GM18858 (cell line): ENCODE results near the gene ANKRD6.
"Not testable (repeated sequence)": the region's sequence is repeated elsewhere in the genome, so short reads cannot be mapped to it uniquely, and the experiment has no call there.

ENCODE experiments used
- ATAC-seq: cut with Tn5 transposase; IDR thresholded peaks from one replicate; pipeline ENCODE4 v1.9.1; 2021; ENCODE audit not compliant: unreplicated experiment

ANKRD6 gene

DNA sequence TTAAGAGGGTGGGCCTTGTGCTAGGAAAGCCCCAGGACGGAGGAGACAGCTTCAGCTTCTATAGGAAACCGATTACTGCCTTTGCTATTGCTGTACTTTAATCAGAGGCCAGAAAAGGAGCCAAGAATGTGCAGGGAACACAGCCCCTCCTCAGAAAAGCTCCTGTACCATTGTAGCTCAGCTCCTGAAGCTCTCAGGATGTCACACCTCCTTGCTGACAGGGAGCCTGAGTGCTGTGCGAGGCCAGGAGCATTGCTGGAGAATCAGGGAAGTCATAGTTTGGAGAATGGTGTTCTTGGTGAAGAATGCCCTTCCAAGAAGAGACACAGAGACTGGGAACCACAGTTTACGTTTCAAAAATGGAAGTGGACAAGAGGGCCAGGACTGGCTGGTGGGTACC is 158.8 kb downstream of the ANKRD6 start:
- no peak for ATAC-seq

DNA sequence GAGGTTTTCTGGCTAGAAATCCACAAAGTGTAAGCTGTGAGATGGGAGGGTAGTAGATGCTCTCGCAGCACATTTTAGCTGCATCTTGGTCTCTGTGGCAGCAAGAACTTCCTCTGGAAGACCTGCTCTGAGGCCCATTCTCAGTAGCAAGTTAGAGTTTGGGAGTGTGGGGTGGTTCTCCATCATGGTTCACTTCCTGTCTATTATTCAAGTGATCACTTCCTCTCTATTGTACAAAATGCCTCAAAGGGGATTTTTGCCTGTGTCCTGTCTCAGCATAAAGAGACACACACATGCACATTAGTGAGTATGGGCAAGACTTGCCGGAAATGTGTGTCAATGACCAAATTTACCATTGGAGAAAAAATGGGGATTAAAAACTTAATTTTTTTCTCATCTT is 163.1 kb downstream of the ANKRD6 start:
- ATAC-seq: peak; percentile 90

DNA sequence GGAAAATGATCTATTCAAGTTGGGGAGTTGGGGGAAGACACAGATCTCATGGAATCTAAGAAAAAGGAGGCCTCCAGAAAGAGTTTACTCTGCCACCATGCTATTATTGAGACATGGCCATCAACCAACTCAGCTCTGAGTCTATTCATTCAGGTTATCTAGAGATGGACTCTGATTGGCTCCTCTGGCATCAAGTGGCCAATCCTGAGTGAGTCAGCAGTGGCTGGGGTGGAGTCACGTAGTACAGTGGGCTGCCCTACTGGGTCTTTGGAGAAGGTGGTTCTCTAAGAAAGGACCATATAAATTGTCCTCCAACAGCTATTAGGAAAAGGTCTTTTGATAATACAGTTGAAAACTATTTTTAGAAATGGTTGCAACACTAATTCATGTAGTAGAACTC is 163.5 kb downstream of the ANKRD6 start:
- no peak for ATAC-seq

DNA sequence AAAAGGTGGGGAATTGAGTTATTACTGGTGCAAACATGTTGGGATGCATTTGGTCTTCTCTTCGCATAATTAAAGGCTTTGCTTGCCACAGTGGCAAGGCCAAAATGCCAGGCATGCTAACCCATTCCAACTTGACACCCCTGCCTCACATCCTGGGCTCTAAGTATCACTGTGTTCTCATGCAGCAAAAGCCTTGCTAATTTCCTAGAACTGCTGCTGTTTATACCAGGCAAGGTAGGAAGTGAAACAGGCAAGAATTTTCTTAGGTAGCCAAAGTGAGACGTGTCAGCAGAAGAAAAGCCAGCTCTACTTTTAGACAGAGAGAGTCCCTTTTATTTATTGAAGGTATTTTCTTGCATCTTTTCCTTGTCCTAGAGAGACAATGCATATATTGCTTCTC is 164.4 kb downstream of the ANKRD6 start:
- no peak for ATAC-seq

DNA sequence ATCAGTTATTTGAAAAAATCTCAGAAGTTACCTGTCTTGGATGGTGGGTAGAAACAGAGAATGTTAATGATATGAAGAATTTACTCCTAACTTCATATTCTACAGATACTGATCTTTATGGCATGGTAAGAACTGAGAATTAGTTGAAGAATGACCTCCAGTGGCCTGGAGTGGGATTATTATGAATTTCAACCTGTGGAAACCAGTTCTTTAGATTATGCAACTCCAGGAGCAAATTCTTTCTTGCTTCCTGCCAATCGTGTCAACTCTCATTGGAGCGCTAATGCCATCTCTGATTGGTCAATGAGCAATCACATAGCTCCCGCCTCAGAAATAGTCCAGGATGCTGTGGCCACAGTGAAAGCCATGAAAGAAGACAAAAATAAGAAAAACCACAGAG is 165.0 kb downstream of the ANKRD6 start:
- ATAC-seq: no peak

DNA sequence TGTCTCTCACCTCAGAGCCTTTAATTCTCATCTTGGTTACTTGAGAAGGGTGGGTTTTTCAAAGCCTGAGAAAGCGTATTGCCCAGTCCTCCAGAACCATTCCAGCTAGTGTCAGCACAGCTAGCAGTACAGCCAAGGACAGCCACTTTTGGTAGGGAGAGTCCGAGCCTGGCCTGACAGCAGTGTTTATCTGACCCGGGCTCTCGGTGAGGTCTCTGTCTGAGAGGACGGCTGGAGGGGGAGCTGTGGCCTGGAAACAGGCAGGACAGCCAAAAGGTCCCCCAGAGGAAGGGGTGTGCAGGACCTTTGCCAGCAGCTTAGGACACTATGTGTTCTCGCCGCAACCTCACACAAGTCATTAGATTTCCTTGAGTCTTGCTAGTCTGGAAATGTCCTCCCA is 166.8 kb downstream of the ANKRD6 start:
- ATAC-seq: no peak

DNA sequence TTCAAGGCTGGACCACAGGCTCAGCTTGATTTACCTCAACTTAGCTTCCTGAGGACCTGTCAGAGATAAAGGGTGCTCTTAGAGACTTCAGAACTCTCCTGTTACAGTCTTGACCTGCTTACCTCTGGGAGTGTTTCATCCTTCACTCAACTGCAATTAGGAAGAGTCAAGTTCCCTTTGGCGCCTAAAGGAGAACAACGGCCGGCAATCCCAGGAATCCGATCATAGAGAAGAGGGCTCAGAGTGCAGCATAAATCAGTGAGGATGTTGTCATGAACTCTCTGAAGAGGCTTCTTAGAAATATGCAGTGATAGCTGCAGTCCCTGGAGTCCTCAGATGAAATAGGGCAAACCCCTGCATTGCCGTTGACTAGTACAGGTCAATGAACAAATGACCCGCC is 169.2 kb downstream of the ANKRD6 start:
- ATAC-seq: no peak

DNA sequence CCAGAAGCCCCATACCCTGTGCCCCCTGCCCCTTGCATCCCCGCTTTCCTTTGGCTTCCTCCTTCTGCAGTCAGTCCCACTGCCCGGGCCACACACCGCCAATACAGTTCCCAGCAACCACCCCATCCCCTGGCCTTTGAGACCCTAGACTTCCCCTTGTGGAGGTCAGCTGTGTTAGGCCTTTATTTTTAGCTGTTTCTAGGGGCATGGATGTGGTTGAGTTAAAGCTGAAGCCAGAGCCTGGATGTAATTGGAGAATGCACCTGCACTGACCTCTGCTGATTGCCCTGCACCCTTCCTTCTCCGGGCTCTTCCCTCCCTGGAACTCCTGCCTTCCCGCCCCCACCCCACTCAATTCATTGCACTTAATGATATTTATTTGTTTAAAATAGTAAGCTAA is 171.7 kb downstream of the ANKRD6 start:
- ATAC-seq: no peak

DNA sequence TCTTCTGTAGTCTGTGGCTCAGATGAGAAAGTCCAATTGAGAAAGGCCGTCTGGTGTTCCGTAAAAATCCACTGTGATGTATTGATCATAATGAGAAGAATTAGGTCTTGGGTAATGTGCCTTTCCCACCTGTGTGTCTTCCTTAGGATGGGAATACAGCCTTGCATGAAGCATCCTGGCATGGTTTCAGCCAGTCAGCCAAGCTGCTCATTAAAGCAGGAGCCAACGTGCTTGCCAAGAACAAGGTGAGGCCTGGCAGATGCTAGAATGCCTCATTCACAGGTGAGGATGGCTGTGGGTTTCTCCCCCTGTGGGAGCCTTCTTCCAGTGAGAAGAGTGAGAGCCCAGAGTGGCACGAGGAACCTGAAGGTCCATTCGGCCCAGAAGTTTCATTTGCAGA is 172.9 kb downstream of the ANKRD6 start:
- no peak for ATAC-seq

DNA sequence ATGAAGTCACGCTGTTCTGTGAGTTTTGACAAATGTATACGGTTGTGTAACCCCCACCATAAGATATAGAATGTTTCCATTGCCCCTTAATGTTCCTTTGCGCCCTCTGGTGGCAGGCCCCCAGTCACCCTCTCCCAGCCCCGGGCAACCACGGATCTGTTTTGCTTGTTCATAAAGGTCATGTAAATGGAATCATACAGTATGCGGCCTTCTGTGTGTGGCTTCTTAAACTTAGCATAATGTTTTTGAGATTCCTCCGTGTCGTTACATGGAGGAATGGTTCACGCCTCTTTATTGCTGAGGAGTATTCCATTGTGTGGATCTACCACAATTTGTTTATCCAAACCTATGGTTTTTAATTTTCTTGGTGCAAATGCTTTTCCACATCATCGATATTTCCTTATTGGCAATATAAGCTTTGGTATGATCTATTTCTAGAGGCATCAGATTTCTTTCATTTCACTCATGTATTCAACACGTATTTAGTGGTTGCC is 177.2 kb downstream of the ANKRD6 start:
- no peak for ATAC-seq

DNA sequence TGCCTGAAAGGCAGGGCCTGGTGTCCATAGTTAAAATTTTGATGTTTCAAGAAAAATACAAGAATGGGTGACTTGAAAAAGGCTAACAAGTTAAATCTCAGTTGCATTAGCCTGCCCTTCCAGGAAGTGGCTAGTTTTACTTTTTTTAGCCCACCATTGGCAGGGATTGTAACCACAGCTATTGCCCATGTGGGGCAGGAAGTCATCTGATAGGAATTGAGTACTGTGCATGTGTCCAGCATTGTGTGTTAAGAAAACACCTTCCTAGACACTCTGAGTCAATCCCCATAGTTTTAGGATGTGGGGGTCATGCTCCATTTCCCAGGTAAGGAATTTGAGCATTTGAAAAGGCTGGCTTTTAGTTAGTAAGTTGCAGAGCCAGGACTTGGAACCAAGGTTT is 178.7 kb downstream of the ANKRD6 start:
- ATAC-seq: no peak

DNA sequence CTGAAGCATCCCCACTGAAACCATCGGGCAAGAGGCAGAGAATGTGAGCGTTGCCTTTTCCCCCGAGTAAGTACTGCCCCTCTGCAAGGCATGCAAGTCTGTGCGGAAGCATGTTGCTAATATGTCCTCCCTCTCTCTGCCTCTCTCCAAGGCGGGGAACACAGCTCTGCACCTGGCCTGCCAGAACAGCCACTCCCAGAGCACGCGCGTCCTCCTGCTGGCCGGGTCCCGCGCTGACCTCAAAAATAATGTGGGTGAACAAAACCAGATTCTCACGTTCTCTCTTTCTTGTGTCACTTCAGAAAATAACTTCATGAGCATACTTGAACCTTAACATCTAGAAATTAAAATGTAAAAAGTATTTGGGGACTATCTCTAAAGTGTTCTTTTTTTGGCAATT is 179.2 kb downstream of the ANKRD6 start:
- ATAC-seq: no peak

DNA sequence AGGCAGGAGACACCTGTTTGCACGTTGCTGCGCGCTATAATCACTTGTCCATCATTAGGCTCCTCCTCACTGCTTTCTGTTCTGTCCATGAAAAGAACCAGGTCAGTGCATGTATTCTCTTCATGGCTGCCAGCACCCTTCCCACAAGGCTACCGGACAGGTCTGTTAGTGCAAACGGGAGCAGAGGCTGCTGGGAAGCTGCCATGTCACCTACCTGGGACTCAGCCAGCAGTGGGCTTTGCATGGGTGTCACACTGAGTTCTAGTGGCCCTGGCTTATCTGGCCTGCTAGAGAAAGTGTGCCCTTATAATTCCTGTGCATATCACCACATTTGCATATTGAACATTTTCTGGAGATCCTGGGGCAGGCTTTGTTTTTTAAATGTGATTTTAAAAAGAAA is 180.8 kb downstream of the ANKRD6 start:
- ATAC-seq: no peak

DNA sequence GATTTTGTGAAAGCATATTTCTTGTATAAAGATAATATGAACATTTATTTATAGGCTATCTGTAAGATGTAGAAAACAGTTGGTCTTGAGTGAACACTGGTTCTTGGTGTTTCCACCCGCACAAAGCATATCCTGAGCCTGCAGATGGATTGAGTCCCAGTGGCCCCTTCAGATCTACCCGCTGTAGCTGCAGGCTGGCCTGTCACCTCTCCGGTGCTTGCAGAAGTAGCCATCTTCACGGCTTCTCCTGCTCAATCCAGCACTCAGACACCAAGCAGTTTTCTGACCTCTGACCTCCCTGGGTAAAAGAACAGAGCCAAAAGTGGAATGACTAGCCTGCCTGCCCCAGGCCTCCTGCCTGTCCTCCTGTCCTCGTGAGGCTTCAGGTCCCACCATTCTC is 182.9 kb downstream of the ANKRD6 start:
- no peak for ATAC-seq

DNA sequence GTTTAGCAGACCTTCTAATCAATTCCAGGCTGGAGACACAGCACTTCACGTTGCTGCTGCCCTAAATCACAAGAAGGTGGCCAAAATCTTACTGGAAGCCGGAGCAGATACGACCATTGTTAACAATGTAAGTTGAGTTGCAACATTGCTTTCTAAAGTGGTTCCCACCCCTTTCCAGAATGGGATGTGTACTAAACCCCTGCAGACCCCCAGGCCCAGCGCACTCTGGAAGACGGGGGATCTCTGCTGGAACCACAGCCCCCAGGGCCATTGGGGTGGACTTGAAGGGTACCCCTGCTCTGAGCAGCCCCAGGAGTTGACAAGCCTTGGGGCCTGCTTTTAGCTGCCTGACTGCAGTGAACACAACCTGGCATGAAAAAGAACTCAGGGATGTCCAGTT is 183.6 kb downstream of the ANKRD6 start:
- ATAC-seq: no peak

DNA sequence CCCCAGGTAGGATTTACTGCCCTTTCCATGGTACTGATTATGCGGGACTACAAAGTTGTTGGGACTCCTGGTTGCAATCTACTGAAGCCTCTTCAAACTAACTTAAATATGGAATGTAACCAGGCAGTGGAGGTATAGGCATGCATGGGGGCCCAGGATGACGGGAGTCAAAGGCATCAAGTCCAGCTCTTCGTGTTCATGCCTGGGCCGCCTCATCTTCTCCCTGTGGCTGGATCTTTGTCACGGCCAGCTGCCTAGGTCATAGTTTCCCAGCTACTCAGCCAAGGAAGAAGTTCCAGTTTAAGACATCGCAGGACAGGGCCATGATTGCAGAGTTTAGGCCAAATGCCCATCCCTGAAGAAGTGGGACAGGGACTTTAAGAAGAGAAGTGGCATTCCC is 185.1 kb downstream of the ANKRD6 start:
- no peak for ATAC-seq

DNA sequence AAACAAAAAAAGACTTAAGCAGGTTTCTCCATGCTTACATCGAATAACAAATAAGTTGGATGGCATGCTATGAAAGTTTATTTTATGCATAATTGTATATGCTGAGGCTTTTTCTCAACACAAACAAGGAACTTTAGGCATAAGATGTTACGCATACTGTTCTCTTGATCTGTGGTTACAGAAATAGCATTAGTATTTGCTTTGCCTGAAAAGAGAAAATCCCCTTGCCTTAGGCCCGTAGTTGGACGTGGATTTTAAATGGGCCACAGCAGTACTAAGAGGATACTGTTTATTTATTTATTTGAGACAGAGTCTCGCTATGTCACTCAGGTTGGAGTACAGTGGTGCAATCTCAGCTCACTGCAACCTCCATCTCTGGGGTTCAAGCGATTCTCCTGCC is 186.6 kb downstream of the ANKRD6 start:
- ATAC-seq: no peak

DNA sequence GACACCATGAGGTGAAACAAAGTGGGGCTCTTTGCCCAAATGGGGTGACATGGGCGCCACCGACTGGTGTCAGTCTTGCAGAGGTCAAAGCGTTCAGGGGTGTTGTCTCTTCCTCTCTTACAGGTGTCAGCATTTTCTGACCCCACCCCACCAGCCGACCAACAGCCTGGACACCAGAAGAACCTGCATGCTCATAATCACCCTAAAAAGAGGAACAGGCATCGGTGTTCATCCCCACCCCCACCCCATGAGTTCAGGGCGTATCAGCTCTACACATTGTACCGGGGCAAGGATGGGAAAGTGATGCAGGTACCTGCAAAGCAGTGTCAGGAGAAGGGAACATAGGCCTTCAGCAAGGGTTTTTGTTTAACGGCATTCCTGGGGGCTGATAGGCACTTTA is 190.8 kb downstream of the ANKRD6 start:
- ATAC-seq: no peak

DNA sequence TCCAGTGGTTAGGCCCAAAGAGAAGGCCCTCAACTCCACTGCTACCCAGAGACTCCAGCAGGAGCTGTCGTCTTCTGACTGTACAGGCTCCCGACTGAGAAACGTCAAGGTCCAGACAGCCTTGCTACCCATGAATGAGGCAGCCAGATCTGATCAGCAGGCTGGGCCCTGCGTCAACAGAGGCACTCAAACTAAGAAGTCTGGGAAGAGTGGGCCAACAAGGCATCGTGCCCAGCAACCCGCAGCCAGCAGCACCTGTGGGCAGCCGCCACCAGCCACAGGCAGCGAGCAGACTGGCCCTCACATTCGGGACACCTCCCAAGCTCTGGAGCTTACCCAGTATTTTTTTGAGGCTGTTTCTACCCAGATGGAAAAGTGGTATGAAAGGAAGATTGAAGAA is 197.5 kb downstream of the ANKRD6 start:
- ATAC-seq: no peak

DNA sequence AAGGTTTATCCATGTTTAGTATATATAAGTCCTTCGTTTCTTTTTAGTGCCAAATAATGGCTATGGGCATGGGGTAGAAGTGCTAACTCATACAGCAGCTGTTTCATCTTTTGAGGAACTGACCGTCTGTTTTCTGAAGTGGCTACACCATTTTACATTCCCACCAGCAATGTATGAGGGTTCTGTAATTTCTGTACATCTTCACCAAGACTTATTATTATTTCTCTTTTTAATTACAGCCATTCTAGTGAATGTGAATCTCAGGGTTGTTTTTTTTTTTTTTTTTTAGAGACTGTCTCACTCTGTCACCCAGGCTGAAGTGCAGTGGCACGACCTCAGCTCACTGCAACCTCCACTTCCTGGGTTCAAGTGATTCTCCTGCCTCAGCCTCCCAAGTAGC is 203.5 kb downstream of the ANKRD6 start:
- not testable (repeated sequence) for ATAC-seq

DNA sequence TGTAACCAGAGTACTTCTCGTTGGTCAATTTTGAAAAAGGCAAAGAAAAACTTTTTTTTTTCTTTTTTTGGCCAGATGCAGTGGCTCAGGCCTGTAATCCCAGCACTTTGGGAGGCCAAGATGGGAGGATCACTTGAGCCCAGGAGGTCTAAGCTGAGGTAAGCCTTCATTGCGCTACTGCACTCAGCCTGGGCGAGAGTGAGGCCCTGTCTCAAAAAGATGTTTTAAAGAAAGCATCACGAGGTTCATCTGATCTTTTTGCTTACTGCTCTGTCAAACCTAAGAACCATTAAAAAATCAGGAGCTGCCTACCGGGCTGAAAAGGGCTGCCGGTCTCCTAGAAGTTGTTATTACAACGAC is 205.0 kb downstream of the ANKRD6 start:
- ATAC-seq: no peak

DNA sequence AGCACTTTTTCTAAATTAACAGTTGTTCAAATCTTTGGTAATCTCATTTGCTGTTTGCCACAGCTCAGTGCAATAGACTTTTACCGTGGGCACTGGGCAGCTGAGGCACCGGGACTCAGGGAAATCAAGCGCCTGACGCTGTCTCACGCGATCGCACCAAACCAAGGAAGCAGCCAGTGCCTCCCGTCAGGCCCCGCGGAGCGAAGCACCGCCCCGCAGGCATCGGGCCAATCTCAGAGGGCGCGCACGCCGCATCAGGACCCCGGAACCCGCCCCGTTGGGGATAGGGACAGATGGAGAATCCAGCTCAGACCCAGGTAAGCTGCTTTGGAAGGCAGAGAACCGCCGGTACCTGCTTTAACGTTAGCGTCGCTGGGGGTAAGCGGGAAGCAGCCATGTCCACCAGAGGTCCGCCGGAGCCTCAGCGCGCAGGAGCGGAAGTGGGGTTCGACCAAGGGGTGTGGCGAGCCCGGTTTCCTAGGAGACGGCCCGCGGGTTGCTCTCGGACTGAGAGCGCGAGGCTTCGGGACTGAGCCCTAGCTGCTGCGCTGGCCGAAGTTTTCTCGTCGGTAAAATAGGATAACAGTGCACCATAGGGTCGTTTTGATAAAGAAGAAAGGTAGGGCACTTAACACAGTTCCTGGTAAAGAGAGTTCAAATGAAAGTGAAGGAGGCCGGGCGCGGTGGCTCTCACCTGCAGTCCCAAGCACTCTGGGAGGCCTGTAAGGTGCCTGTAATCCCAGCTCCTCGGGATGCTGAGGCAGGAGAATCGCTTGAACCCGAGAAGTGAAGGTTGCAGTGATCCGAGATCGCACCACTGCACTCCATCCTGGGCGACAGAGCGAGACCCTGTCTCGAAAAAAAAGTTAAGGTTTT is 205.6 kb downstream of the ANKRD6 start, which contains the start of gene LYRM2:
TSS of gene LYRM2 (minus strand) at position 428 of the 876 bp plus-strand sequence. CDS start at position 397, 31 bp downstream.
- ATAC-seq: peak; percentile 89

DNA sequence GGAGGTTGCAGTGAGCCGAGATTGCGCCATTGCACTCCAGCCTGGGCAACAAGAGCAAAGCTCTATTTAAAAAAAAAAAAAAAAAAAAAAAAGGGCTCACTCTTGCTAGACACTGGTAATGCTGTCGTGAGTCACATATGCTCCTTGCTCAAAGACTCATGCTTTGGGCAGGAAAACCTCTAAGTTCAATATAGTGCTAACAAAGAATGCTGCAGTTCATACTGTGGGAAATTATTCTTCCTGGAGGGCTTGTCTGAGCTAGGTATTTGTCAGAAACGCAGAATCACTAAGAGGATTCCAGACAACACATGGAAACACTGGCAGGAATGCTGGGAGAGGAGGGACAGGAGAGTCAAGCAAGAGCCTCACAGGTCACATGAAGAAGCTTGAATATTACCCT is 207.9 kb downstream of the ANKRD6 start:
- ATAC-seq: no peak
